OCI-LY1 (cell line): Measurements from ENCODE around the gene MPHOSPH9.

ENCODE experiments used
- CTCF ChIP-seq: fragments of 200-600 bp; sonication (generic), shearing (Covaris generic); IDR thresholded peaks from 2 replicates; pipeline ENCODE4 v1.5.1; 2017; ENCODE audit warnings: mild to moderate bottlenecking, antibody characterized with exemption, low read length, moderate library complexity, mixed read lengths
- EZH2 ChIP-seq: fragments of 200-600 bp; sonication (generic), shearing (Covaris generic); IDR thresholded peaks from 2 replicates; pipeline ENCODE4 v1.8.0; 2017; ENCODE audit warnings: borderline replicate concordance, mixed run types, mild to moderate bottlenecking, antibody characterized with exemption, low read length, moderate library complexity, mixed read lengths

GRCh38 chr12:123238961-123239360, 6.0 kb upstream of the MPHOSPH9 start:
- TF ChIP-seq CTCF (no peak), EZH2 (no peak)
